ENCODE results near the gene RMND1.
"Not testable (repeated sequence)": the region's sequence is repeated elsewhere in the genome, so short reads cannot be mapped to it uniquely, and the experiment has no call there.

Gene RMND1

DNA sequence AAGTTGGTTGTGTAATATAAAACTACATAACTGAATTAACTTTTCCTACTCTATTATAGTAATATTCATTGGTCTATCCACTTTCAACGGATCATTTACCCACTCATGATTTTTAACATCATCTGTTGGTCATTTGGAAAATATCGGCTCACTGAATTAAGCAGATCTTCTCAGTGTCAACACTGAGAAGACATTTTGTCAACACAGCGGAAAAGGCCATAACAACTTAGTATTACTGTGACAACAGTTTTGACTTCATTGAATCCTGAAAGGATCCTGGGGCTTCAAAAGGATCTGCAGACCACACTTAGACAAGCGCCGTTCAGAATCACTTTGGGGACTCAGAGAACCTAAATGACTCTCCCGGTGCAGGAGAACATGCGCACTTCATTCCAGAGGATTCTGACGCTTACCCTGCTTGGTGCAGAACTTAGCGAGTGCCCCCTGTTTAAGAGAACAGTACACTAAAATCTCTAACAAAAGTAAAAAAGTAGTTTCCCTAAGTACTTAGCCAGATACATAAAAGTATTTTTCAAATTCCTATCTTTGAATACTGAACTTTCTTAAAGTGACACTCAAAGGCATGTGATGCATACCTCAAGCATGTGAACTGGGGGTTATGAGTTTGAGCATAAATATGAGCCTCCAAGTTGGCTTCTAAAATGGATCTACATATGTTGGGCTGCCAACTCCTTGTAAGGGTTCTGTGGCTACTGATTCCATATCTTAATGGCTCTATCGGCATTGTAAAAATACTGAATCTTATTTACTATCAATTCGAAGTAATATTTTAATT lies 64.6 kb downstream of the RMND1 start:
- in situ Hi-C loops (cut with MboI; ENCODE audit: low sequenced_read_pairs) = no loop called here

DNA sequence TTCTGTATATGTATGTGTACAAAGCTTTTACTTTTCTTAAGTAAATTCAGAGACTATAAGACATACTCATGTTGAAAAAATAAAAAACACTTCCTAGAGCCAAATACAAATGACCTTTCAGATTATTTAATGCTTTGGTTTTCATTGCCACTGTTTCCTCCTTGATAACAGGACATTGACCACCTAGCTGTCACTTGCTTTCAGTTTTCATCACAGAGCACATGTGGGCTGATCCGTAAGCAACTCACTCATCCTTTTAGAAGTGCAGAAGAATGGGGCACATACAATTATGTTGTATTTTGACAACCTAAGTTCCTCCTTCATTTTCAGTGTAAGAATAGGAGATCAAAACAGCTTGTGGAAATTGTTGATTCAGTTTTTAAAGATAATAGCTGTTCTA lies 66.7 kb downstream of the RMND1 start:
- in situ Hi-C loops (cut with MboI; ENCODE audit: low sequenced_read_pairs) = no loop called here

DNA sequence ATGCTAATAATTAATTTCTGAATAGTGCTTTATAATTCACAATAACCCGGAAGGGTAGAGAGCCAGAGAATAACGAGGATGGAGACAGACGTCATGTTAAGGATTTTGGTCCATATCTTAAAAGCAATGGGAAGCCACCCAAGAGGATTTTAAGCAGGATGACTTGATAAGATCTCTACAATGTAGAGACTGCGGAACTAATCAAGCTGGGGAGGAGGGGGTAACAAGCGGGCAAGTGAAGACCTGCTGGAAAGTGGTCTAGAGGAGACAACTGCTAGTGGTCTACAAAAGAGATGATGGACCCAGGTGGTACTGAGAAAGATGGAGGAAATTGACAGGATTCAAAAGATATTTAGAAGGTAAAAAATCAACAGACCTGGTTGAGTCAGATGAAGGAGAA lies 67.8 kb downstream of the RMND1 start:
- in situ Hi-C loops (cut with MboI; ENCODE audit: low sequenced_read_pairs) = no loop called here

DNA sequence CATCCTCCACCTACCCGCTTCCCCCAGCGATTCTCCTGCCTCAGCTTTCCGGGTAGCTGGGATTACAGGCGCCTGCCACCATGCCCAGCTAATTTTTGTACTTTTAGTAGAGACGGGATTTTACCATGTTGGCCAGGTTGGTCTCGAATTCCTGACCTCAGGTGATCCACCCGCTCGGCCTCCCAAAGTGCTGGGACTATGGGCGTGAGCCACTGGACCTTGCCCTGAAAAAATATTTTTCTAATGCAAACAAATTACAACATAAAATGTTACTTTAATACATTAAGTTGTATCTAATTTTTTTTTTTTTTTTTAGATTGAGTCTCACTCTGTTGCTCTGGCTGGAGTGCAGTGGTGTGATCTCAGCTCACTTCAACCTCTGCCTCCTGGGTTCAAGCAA lies 69.3 kb downstream of the RMND1 start:
- in situ Hi-C loops (cut with MboI; ENCODE audit: low sequenced_read_pairs) = not testable (repeated sequence)

DNA sequence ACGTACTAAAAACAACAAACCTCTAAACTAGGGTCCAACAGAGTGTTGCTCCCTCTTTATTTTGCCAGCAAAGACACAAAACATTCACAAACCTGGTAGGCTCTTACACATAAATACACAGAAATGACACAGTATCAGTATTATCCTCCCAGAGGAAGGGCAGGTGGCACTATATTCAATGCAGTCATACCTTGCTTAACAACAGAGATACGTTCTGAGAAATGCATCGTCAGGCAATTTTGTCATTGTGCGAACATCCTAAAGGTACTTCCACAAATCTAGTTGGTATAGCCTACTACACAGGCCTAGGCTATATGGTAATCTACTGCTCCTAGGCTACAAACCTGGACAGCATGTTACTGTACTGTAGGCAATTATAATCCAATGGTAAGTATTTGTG lies 70.2 kb downstream of the RMND1 start:
- in situ Hi-C loops (cut with MboI; ENCODE audit: low sequenced_read_pairs) = no loop called here

DNA sequence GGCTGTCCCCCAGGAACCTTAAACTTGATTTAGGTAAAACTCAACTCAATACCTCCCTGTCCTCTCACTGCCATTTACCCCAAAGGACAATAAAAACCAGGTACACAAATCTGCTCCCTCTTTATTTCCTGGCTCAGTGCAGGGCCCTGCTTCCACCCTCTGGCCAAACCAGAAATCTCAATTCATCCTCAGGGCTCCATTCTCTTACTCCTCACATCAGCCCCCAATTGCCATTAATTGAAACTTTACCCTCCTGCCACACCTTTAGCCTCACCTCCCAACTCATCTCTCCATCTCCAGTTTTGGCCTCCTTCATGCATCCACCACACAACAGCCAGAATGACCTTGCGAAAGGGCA lies 71.1 kb downstream of the RMND1 start:
- in situ Hi-C loops (cut with MboI; ENCODE audit: low sequenced_read_pairs) = no loop called here

DNA sequence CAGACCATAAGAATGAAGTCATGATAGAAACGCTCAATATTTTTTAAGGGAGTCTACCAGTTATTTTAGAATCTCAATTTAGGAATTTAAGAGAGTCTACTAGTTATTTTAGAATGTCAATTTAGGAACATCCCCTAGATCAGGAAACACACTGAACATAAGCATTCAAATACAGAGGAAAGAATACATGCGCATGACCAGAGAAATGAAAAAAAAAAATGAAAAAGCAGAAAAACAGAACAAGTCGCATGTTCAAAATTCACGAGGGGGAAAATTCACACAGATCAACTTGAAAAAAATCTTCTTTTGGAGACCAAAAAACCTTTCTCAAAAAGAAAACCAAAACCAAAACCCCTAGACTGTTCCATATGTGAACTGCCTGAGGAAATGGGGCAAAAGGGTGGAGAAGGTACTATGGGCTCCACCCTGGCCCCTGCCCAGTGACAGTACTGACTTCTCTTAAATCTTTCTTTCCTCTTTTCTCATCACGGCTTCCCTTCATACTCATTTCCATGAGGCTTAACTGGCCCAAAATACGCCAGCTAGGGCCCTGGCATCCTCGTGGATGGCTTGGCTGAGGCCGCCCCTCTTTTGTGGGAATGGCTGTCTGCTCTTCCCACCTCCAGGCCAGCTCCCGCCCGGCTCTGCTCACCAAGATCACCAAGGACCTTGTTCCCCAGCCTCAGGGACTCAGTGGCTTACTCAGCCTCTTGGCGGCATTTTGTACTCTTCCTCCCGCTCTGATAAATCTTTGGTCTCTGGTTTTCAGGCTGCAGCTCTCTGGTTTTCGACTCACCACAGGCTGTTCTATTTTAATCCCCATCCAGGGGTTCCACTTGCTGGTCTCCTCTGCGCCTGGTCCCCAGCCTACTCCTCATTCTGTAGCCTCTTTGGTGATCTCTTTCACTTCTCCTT lies 71.7 kb downstream of the RMND1 start:
- in situ Hi-C loops (cut with MboI; ENCODE audit: low sequenced_read_pairs) = no loop called here

DNA sequence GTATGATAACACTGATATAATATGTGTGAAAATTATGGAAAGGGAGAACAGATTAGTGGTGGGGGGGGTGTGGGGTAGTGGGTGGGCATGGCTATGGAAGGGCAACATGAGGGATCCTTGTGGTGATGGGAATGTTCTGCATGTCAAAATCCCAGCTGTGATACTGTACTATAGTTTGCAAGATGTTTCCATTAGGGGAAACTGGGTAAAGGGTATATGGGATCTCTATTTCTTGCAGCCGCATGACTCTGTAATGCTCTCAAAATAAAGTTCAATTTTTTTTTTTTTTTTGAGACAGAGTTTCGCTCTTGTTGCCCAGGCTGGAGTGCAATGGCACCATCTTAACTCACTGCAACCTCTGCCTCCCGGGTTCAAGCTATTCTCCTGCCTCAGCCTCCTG lies 74.8 kb downstream of the RMND1 start:
- in situ Hi-C loops (cut with MboI; ENCODE audit: low sequenced_read_pairs) = no loop called here

DNA sequence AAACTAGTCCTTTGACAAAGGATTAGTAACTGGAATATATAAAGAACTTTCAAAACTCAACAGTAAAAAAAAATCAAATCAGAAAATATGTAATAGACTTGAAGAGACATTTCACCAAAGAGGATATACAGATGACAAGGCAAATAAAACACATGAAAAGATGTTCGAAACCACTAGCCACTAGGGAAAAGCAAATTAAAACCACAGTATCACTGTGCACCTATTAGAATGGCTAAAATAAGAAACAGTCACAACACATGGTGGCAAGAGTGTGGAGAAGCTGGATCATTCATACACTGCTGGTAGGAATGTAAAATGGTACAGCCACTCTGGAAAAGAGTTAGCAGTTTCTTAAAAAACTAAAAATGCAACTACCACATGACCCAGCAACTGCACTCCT lies 75.5 kb downstream of the RMND1 start:
- in situ Hi-C loops (cut with MboI; ENCODE audit: low sequenced_read_pairs) = no loop called here

DNA sequence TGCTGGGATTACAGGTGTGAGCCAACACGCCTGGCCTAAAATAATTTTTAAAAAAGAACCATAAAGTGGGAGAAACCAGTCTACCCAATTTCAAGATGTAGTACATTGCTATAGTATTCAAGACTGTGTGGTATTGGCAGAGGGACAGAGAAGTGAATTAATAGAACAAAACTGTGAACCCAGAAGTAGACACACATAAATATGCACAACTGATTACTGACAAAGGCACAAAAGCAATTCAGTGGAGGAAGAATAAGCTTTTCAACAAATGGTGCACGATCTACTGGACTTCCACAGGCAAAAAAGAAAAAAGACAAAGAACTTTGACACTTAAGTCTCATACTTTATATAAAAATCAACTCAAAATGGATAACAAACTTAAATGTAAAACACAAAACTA lies 76.1 kb downstream of the RMND1 start:
- in situ Hi-C loops (cut with MboI; ENCODE audit: low sequenced_read_pairs) = no loop called here

DNA sequence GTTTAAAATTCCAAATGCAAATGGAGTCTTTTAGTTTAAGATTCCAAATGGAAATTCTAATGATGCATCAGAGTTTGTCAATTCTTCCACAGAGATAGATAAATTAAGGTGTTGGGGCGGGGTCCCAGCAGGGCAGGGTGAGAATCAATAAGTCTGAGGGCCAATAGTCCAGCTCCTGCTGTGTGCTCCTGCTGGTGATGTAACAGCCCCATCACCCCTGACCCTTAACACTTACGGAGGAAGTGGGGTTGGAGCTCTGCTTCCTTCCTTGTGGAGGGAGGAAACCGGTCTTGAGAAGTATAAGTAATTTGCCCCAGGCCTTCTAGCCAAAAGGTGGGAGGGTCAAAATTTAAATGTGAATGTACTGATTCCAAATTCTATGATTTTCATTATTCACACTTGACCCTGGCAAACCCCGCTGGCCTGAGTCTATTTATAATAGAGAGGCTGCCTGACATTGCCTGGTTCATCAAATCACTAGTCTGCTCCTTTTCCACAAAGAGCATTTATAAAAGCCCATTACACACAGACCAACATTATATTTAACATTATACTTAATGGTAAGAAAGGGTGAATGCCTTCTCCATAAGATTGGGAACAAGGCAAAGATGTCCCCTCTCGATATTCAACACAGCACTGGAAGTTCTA lies 77.8 kb downstream of the RMND1 start:
- in situ Hi-C loops (cut with MboI; ENCODE audit: low sequenced_read_pairs) = no loop called here

DNA sequence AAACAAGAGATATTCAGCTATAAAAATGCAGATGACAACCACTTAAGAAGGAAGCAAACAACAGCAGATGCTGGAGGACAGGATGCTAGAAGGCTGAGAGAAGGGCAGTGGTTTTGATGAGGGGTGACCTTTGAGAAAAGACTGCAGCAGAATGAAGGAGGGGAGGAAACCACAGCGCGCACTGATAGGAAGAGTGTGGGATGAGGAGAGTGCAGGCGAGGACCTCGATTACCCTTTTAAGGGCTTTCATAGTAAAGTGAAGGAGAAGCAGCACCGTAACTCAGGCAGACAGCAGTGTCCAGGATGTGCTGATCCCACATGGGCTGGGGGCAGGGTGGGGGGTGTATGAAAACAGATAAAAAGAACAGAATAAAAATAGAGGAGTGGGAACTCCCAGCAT lies 79.8 kb downstream of the RMND1 start:
- in situ Hi-C loops (cut with MboI; ENCODE audit: low sequenced_read_pairs) = no loop called here

DNA sequence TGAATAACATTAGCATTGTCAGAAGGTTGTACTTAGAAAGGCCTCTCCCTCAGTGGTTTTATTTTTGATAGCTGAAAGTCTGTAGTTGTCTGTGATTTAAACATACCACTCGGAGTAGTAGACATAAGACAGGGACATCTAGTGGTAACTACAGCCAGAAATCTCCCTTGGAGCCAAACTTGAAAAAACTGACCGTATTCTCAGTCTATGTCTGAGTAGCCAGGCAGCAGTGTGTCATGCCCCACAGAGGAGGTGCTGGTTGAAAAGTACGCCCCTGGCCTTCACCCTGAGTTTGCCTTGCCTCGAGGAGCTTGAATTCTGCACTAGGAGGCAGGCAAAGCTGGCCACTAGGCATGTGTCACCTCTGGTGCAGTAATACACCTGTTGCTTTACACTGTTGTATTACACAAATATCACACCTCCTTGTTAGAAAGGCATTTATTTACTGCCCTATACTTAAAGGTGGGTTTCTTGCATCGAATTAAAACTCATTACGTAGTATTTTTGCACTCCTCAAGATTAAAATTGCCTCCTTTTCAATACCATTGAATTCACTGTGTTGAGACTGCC lies 81.3 kb downstream of the RMND1 start:
- in situ Hi-C loops (cut with MboI; ENCODE audit: low sequenced_read_pairs) = no loop called here

DNA sequence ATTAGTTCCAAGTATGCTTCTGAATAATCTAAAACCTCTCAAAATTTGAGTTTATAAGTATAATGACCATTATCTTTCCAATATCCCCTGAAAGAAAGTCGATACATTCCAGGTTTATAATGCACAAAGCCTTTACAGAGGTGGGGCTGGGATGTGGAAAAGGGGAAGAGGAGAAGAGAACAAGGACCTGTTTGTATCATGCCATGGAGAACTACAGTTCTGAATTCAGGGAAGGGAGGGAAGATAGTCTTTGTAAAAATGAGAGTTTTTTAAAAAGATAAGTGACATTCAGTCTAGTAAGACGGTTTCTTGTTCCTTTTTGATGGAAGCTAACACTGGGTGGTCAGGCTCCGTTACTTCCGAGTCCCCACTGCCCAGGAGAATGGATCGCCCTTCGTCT lies 86.7 kb downstream of the RMND1 start:
- in situ Hi-C loops (cut with MboI; ENCODE audit: low sequenced_read_pairs) = no loop called here

DNA sequence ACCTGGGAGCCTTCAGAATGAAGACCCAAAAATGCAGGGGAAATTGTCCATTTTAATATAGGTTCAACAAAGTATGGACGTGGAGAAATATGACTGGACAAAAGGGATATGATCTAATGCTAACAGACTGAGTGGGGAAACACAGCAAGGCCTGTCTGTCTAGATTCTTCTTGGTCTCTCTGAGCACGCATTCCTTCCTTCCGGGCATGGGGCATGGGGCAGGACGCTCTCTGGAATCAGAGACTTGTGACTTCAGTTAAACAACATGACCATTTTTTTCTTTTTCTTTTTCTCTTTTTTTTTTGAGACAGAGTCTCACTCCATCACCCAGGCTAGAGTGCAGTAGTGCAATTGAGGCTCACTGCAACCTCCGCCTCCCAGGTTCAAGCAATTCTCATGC lies 92.4 kb downstream of the RMND1 start:
- in situ Hi-C loops (cut with MboI; ENCODE audit: low sequenced_read_pairs) = no loop called here

DNA sequence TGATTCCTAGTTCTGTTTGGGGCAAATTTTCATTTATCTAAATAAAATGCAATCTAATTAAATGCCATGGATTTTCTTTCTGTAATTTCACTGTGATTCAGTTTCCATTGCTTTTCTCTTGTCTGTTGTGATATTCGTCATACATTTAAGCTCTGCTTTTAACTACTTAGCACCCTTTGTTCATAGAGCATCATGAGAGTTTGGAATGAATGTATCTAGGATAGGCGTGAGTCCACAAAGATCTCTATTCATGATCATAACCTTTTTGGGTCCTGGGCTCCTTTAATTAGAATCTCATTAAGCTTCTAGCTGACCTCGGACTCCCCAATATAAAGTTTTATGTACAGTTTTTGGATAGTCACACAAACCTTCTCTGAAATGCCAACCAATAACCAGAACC lies 93.5 kb downstream of the RMND1 start:
- in situ Hi-C loops (cut with MboI; ENCODE audit: low sequenced_read_pairs) = no loop called here

DNA sequence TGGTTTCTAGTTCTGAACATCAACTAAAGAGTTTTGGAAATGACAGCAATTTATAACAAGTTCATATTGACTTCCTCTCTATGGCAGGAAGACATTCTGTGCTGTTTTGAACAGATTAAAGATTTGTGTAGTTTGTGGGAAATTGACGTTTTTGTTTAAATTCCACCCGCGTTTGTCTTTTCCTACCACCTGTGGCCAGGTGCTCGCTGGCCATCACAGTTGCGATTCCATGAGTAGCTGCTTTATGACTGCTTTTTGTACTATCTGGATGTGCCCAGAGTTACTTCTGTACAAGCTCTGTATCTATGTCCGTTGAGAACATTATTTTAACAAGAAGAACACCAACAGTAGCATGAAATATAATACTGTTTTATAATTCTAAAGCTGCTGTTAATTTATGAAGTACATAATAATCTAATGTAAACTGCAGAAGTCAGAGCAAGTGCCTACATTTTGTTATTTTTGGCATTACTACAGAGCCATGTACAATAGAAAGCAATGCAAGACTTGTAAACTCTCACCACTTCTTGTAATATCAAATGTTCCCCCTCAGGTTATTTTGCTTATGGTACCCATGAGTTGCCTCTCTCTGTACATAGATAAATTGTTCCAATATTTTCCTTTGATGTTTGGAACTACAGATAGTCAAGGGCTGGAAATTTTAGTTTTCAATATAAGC lies 94.0 kb downstream of the RMND1 start:
- in situ Hi-C loops (cut with MboI; ENCODE audit: low sequenced_read_pairs) = no loop called here

DNA sequence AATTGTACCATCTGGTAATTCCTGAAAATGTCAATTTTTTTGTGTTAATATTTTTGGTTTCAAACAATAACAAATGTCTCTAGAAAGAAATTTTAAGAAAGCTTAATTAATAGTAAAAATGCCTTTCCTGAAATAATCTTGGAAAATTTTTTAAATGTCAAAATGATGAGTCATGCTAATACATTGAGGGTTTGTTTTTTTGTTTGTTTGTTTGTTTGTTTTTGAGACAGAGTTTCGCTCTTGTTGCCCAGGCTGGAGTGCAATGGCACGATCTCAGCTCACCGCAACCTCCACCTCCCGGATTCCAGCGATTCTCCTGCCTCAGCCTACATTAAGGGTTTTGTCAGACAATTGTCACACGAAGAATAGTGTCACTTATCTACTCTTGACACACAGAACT lies 94.9 kb downstream of the RMND1 start:
- in situ Hi-C loops (cut with MboI; ENCODE audit: low sequenced_read_pairs) = not testable (repeated sequence)

All from HL-60/S4 (cell line).